ENCODE measurements around the gene SHMT2. TPM values are rescaled to one million over a fixed set of nuclear protein-coding genes. Genes with fewer than 3 reads are reported as not detected.

Gene SHMT2
- total RNA-seq, 1 experiment from 2014 or later, result 280 TPM

DNA sequence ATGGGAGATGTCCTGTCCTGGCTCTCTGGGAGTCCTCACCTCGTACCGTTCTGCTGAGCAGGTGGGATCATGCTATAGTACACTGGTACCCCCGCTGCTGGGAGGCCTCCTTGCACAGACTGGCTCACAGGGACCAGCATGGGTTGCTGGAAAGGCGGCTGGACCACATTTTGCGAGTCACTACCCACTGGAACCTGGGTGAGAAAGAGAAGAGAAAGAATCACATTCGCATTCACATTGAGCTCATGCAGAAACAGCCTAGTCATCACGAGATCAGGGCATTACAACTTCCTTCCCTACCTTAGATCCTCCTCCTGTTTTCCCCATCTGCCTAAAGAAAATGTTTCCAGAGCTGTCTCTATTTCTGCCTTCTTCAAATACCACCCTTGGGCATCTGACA lies 38.8 kb downstream of the SHMT2 start:
- no peak overlapping the region for H2AFZ ChIP-seq (ENCODE audit: low read depth, low read length, poor library complexity, severe bottlenecking)
- peaks cover 8 to 10% of the 10 kb centered on the region in 2 experiments; a peak in 1 of 4 replicates for H3K36me3 ChIP-seq (ENCODE audit: control insufficient read depth in 1 of 2, insufficient read depth in 2 of 2, low read length in 2 of 2)
- no TSS peak for BruUV-seq (replicated peaks)
- H3K27ac ChIP-seq (ENCODE audit: low read depth, low read length), result no peak overlapping the region
- H3K4me1 ChIP-seq (ENCODE audit: control insufficient read depth in 1 of 2, insufficient read depth in 2 of 2, low read length in 2 of 2), result peaks cover 3 to 4% of the 10 kb centered on the region in 2 experiments; a peak in 1 of 4 replicates
- H3K4me2 ChIP-seq (ENCODE audit: low read length), result no peak overlapping the region
- H3K9ac ChIP-seq (ENCODE audit: low read length), result no peak overlapping the region
- TF ChIP-seq SIN3A (IDR thresholded peaks at IDR 0.05; ENCODE audit: low read depth) (no peak), ZFX (IDR thresholded peaks at IDR 0.05) (no peak), JUND (IDR thresholded peaks at IDR 0.05) (no peak), RAD21 (IDR thresholded peaks at IDR 0.05; ENCODE audit: low read depth) (no peak), ZNF274 (IDR thresholded peaks at IDR 0.05; ENCODE audit: low read depth, low read length) (no peak)
- RAD21 ChIA-PET (ENCODE audit: low non-redundant PET in 1 of 2, low total read pairs in 2 of 2, uncharacterized antibody in 2 of 2, unreplicated experiment in 2 of 2), result no interaction called here
- intact Hi-C loops (cut with micrococcal nuclease), result no loop called here
- no peak overlapping the region for H3K4me3 ChIP-seq (replicated peaks in 1 of 2; ENCODE audit: low read depth in 1 of 2, low read length in 2 of 2)
- CTCF ChIA-PET, result interaction anchor here (0.6 kb wide), 1 partner anchor 184 kb away, joined by 3 read pairs; no protein-coding TSS in a partner anchor
- H3K79me2 ChIP-seq (ENCODE audit: insufficient read depth, low read length), result no peaks in the 10 kb centered on the region
- ATAC-seq (no peak), DNase-seq (ENCODE audit: low read depth, low spot score) (no peak)
- H3K9me2 ChIP-seq (ENCODE audit: insufficient read depth), result no peaks in the 10 kb centered on the region
- no peaks in the 10 kb centered on the region for H4K20me1 ChIP-seq (ENCODE audit: insufficient read depth)
- POLR2A ChIA-PET, result no interaction called here
- H3K27me3 ChIP-seq (ENCODE audit: insufficient read depth, low read length), result no peaks in the 10 kb centered on the region
- no peaks in the 10 kb centered on the region for H3K9me3 ChIP-seq (ENCODE audit: control insufficient read depth in 1 of 2, insufficient read depth in 1 of 2, low read depth in 1 of 2, low read length in 2 of 2)

DNA sequence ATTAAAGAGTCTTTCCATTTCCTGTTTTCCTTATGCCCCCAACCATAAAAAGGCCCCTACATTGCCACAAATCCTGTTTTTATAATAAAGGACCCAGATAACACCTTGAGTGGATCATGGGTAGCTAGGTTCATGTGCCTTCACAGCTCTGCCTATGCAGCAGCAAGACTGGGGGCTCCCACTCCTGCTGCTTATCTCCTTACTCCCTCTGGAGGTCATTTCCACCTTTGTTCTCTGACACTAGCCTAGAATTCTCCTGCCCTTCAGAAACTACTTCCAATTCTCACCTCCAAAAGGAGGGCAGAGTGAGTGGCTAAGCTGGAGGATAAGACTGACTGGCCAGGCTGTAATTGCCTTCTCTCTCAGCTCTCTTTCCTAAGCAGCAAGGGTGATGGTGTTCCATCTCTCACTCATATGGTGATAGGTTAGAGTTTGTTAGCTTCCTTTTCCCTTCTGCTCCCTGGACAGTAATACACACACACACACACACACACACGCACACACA lies 41.5 kb downstream of the SHMT2 start:
- Histone ChIP-seq H3K27me3 (ENCODE audit: insufficient read depth, low read length) (no peaks in the 10 kb centered on the region), H3K4me1 (ENCODE audit: control insufficient read depth in 1 of 2, insufficient read depth in 2 of 2, low read length in 2 of 2) (no peaks in the 10 kb centered on the region), H3K9me3 (ENCODE audit: control insufficient read depth in 1 of 2, insufficient read depth in 1 of 2, low read depth in 1 of 2, low read length in 2 of 2) (no peaks in the 10 kb centered on the region), H3K4me2 (ENCODE audit: low read length) (no peak overlapping the region), H3K9ac (ENCODE audit: low read length) (no peak overlapping the region), H3K9me2 (ENCODE audit: insufficient read depth) (no peaks in the 10 kb centered on the region), H3K27ac (ENCODE audit: low read depth, low read length) (no peak overlapping the region), H4K20me1 (ENCODE audit: insufficient read depth) (no peaks in the 10 kb centered on the region), H3K36me3 (ENCODE audit: control insufficient read depth in 1 of 2, insufficient read depth in 2 of 2, low read length in 2 of 2) (peaks cover 8 to 10% of the 10 kb centered on the region in 2 experiments; a peak in 1 of 4 replicates), H3K4me3 (replicated peaks in 1 of 2; ENCODE audit: low read depth in 1 of 2, low read length in 2 of 2) (no peak overlapping the region), H3K79me2 (ENCODE audit: insufficient read depth, low read length) (no peaks in the 10 kb centered on the region), H2AFZ (ENCODE audit: low read depth, low read length, poor library complexity, severe bottlenecking) (no peak overlapping the region)
- ChIA-PET CTCF (interaction anchor here (1.0 kb wide), 1 partner anchor 184 kb away, joined by 3 read pairs; the partner anchor contains the start of gene INHBE), POLR2A (no interaction called here), RAD21 (ENCODE audit: low non-redundant PET in 1 of 2, low total read pairs in 2 of 2, uncharacterized antibody in 2 of 2, unreplicated experiment in 2 of 2) (interaction anchor here in 1 of 2 experiments (0.9 kb wide), 1 partner anchor 182 kb away, joined by 4 read pairs; no protein-coding TSS in a partner anchor)
- BruUV-seq (replicated peaks), result no TSS peak
- ATAC-seq (peak; percentile 67), DNase-seq (ENCODE audit: low read depth, low spot score) (no peak)
- intact Hi-C loops (cut with micrococcal nuclease), result no loop called here
- TF ChIP-seq SP1 (IDR thresholded peaks at IDR 0.05; ENCODE audit: low read depth) (no peak), CBX3 (IDR thresholded peaks at IDR 0.05; ENCODE audit: low read depth) (no peak), ZNF274 (IDR thresholded peaks at IDR 0.05; ENCODE audit: low read depth, low read length) (no peak), YY1 (IDR thresholded peaks at IDR 0.05; ENCODE audit: extremely low read depth, insufficient replicate concordance, low read depth, low read length) (no peak)
- TF ChIP-seq, protein P1, sequence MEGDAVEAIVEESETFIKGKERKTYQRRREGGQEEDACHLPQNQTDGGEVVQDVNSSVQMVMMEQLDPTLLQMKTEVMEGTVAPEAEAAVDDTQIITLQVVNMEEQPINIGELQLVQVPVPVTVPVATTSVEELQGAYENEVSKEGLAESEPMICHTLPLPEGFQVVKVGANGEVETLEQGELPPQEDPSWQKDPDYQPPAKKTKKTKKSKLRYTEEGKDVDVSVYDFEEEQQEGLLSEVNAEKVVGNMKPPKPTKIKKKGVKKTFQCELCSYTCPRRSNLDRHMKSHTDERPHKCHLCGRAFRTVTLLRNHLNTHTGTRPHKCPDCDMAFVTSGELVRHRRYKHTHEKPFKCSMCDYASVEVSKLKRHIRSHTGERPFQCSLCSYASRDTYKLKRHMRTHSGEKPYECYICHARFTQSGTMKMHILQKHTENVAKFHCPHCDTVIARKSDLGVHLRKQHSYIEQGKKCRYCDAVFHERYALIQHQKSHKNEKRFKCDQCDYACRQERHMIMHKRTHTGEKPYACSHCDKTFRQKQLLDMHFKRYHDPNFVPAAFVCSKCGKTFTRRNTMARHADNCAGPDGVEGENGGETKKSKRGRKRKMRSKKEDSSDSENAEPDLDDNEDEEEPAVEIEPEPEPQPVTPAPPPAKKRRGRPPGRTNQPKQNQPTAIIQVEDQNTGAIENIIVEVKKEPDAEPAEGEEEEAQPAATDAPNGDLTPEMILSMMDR (IDR thresholded peaks at IDR 0.05 in 2 of 3, conservative IDR thresholded peaks at IDR 0.05 in 1 of 3; ENCODE audit: borderline replicate concordance in 1 of 3, insufficient read depth in 1 of 3, low read depth in 2 of 3, low read length in 2 of 3), result peak in 2 of 3 experiments; percentile 19 to 20; a peak in 3 of 6 replicates
- TF ChIP-seq, protein P2, sequence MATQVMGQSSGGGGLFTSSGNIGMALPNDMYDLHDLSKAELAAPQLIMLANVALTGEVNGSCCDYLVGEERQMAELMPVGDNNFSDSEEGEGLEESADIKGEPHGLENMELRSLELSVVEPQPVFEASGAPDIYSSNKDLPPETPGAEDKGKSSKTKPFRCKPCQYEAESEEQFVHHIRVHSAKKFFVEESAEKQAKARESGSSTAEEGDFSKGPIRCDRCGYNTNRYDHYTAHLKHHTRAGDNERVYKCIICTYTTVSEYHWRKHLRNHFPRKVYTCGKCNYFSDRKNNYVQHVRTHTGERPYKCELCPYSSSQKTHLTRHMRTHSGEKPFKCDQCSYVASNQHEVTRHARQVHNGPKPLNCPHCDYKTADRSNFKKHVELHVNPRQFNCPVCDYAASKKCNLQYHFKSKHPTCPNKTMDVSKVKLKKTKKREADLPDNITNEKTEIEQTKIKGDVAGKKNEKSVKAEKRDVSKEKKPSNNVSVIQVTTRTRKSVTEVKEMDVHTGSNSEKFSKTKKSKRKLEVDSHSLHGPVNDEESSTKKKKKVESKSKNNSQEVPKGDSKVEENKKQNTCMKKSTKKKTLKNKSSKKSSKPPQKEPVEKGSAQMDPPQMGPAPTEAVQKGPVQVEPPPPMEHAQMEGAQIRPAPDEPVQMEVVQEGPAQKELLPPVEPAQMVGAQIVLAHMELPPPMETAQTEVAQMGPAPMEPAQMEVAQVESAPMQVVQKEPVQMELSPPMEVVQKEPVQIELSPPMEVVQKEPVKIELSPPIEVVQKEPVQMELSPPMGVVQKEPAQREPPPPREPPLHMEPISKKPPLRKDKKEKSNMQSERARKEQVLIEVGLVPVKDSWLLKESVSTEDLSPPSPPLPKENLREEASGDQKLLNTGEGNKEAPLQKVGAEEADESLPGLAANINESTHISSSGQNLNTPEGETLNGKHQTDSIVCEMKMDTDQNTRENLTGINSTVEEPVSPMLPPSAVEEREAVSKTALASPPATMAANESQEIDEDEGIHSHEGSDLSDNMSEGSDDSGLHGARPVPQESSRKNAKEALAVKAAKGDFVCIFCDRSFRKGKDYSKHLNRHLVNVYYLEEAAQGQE (IDR thresholded peaks at IDR 0.05; ENCODE audit: low read depth), result no peak
- TF ChIP-seq, protein P3, sequence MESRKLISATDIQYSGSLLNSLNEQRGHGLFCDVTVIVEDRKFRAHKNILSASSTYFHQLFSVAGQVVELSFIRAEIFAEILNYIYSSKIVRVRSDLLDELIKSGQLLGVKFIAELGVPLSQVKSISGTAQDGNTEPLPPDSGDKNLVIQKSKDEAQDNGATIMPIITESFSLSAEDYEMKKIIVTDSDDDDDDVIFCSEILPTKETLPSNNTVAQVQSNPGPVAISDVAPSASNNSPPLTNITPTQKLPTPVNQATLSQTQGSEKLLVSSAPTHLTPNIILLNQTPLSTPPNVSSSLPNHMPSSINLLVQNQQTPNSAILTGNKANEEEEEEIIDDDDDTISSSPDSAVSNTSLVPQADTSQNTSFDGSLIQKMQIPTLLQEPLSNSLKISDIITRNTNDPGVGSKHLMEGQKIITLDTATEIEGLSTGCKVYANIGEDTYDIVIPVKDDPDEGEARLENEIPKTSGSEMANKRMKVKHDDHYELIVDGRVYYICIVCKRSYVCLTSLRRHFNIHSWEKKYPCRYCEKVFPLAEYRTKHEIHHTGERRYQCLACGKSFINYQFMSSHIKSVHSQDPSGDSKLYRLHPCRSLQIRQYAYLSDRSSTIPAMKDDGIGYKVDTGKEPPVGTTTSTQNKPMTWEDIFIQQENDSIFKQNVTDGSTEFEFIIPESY (IDR thresholded peaks at IDR 0.05; ENCODE audit: extremely low read depth, insufficient replicate concordance, low read length), result no peak
